Measurements from ENCODE around the gene PDZK1IP1. TPM values are rescaled to one million over a fixed set of nuclear protein-coding genes. Genes with fewer than 3 reads are reported as not detected.
A peak's percentile ranks its signal among the peaks of the same experiment; 100 is the strongest.
"Not testable (repeated sequence)": the region's sequence is repeated elsewhere in the genome, so short reads cannot be mapped to it uniquely, and the experiment has no call there.

The PDZK1IP1 gene
- total and polyA plus RNA-seq, 11 donors, result 0.56 to 7.1 TPM; not detected in 9

DNA sequence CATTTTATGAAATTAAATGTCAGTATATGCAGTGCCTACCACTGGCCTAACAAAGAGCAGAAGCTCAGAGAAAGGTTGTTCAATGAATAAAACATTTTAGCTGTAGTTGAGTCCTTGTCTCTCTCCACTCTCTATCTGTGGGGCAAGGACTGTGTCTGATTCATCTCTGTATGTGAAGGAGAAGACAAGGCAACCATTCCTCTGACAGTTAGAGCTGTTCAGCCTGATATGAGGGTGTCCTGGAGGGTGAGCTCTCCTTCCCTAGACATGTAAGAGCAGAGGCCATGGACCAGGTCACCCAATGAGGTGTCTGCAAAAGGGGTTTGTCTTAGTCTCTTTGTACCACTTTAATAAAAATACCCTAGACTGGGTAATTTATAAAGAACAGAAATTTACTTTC, 4.5 kb upstream of the PDZK1IP1 start:
- ATAC-seq (no peak), DNase-seq (peak in 1 of 5 donors; percentile 3)
- TF ChIP-seq CTCF (IDR thresholded peaks at IDR 0.05) (no peak), POLR2A (IDR thresholded peaks at IDR 0.05) (no peak)
- no peak overlapping the region for H3K27ac ChIP-seq
- no peaks in the 10 kb centered on the region for H3K36me3 ChIP-seq
- H3K27me3 ChIP-seq, result peaks cover 0 to 8% (median 0%) of the 10 kb centered on the region in 9 donors
- no peak overlapping the region for H3K4me3 ChIP-seq
- intact Hi-C loops (cut with DNase I), result loop anchor here in 7 of 10 donors (5.0 kb wide), 5 partner anchors 38 to 533 kb away; partner anchors contain the start of gene TAL1 (in 1 of the 7)
- H3K4me1 ChIP-seq, result peaks cover 0 to 25% (median 14%) of the 10 kb centered on the region in 12 donors
- H3K9me3 ChIP-seq, result no peaks in the 10 kb centered on the region

GRCh38 chr1:47193496-47193895, 3.7 kb upstream of the PDZK1IP1 start:
- not testable (repeated sequence) for H3K9me3 ChIP-seq, H3K27me3 ChIP-seq, ATAC-seq, H3K36me3 ChIP-seq, H3K4me3 ChIP-seq, H3K27ac ChIP-seq
- DNase-seq, result peak in 1 of 5 donors; percentile 3
- 81 to 92% (median 89%) methylated on average over 10 of the region's 10 CpGs for WGBS, 4 donors
- peaks cover 0 to 25% (median 14%) of the 10 kb centered on the region in 12 donors for H3K4me1 ChIP-seq
- intact Hi-C loops (cut with DNase I), result loop anchor here in 9 of 10 donors (1.0 to 5.0 kb wide), 7 partner anchors 39 to 534 kb away; partner anchors contain the start of gene TAL1 (in 1 of the 9)

DNA sequence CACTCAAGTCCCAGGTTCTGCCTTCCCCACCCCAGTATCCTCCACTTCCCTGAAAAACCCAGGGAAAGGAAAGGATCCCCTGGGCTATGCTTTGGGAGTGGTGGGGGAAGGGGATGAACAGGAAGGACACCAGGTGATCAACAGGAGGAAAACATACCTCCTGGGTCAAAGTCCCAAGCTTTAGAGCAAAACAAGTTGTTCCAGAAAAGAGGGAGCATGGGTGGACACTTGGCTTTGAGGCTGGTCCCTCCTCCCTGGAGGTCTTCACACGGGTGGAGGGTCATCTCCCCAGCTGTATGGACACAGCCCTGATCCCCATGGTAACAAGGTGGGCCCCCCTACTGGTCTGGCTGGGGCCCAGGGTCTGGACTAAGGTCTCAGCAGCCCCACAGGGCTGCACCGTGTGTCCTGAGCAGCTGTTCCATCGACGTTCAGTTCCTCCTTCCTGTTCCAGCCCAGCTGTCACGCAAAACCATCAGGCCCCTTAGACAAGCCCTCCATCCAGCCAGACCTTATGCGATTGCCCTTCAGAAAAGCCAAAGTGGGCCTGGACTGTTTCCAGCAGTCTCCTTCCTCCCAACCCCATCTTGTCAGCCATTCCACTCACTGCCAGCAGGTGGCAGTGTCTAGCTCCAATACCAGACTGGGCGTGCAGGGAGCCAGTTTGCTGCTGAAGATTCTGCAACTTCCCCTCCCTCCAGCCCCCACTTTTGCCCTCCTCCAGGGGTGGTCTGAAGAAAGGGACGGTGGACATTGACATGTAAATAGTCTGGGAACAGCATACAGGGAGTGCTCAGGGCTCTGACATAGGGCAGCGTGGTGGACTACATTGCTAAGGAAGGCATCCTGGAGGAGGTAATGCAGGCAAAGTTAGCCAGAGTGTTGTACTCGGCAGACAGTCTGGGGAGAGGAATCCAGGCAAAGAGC, 2.9 kb upstream of the PDZK1IP1 start:
- intact Hi-C loops (cut with DNase I), result loop anchor here (1.0 to 5.0 kb wide), 7 partner anchors 40 to 535 kb away; partner anchors contain the start of gene TAL1 (in 1 of the 10)
- peaks cover 0 to 6% (median 0%) of the 10 kb centered on the region in 9 donors for H3K27me3 ChIP-seq
- peaks cover 0 to 25% (median 14%) of the 10 kb centered on the region in 12 donors for H3K4me1 ChIP-seq
- no peaks in the 10 kb centered on the region for H3K36me3 ChIP-seq
- H3K4me3 ChIP-seq, result no peak overlapping the region
- WGBS, 4 donors, result 7 to 10% (median 8%) methylated on average over 10 of the region's 10 CpGs
- H3K9me3 ChIP-seq, result no peaks in the 10 kb centered on the region
- TF ChIP-seq CTCF (IDR thresholded peaks at IDR 0.05) (peak; percentile 89 to 98 (median 94)), POLR2A (IDR thresholded peaks at IDR 0.05) (no peak)
- peak; percentile 71 to 85 (median 73) for DNase-seq
- no peak overlapping the region for H3K27ac ChIP-seq
- peak in 3 of 4 donors; percentile 51 to 67 (median 57) for ATAC-seq

DNA sequence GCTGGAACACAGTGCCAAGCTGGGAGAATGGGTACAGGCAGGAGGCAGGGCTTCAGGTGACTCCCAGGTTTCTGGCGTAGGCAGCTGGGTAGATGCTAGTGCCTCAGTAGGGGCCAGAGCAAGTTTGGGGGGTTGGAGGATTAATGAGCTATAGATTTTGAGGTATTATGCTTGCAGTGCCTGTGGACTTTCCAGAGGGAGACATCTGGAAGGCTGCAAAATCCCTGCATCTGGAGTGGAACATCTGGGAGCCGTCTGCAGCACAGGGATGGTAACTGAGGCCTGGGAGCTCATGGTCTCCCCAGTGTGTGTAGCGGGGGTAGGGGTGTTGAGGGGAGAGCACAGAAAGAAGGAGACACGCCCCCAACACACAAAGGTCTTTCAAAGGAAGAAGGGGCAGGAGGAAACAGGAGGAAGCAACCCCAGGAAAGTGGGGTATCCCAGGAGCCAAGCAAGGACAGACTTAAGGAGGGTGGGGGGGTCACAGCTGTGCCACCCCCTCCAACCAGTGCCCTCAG, 2.2 kb upstream of the PDZK1IP1 start:
- H3K27me3 ChIP-seq, result peaks cover 0 to 5% (median 0%) of the 10 kb centered on the region in 9 donors
- H3K4me3 ChIP-seq, result no peak overlapping the region
- peaks cover 0 to 25% (median 14%) of the 10 kb centered on the region in 12 donors for H3K4me1 ChIP-seq
- intact Hi-C loops (cut with DNase I), result loop anchor here in 9 of 10 donors (1.0 to 5.0 kb wide), 7 partner anchors 40 to 535 kb away; partner anchors contain the start of gene TAL1 (in 1 of the 9)
- DNase-seq (no peak), ATAC-seq (no peak)
- H3K9me3 ChIP-seq, result no peaks in the 10 kb centered on the region
- WGBS, 4 donors, result 74 to 86% (median 79%) methylated on average over 4 of the region's 4 CpGs
- TF ChIP-seq CTCF (IDR thresholded peaks at IDR 0.05) (no peak), POLR2A (IDR thresholded peaks at IDR 0.05) (no peak)
- H3K36me3 ChIP-seq, result no peaks in the 10 kb centered on the region
- no peak overlapping the region for H3K27ac ChIP-seq

All from heart left ventricle (tissue), 16 donors.